HEK293 (cell line): ENCODE measurements around the gene IPO5.

ENCODE experiments used
- CTCF ChIA-PET: fragments of 350-600 bp; formaldehyde crosslinking; extraction: SDS; loops from one replicate; lab custom pipeline; 2021; ENCODE audit warnings: antibody characterized with exemption; lab: Yijun Ruan, JAX
- POLR2A ChIA-PET: fragments of 300-600 bp; formaldehyde crosslinking; extraction: SDS; loops from one replicate; lab custom pipeline; 2020; ENCODE audit warnings: antibody characterized with exemption, inconsistent platforms; lab: Yijun Ruan, JAX
- H3K27ac ChIP-seq: fragments of 200-500 bp; sonication (Bioruptor generic); 2 replicates; pipeline ENCODE4 v1.5.1; 2014; ENCODE audit warnings: low read depth, low read length, control low read depth, inconsistent platforms; ENCODE audit errors: extremely low read depth
- H3K36me3 ChIP-seq, 2 experiments: fragments of 200-500 bp in 1 of 2; sonication (Bioruptor generic) in 1 of 2; 1 replicate in 1 of 2; 2 replicates in 1 of 2; pipeline ENCODE4 v1.5.1; 2014 to 2017; ENCODE audit warnings: inconsistent platforms in 2 of 2, low read length in 2 of 2; ENCODE audit not compliant: control insufficient read depth in 2 of 2, insufficient read depth in 1 of 2
- H3K4me1 ChIP-seq: fragments of 200-500 bp; sonication (Bioruptor generic); 2 replicates; pipeline ENCODE4 v1.5.1; 2014; ENCODE audit warnings: mild to moderate bottlenecking, low read length, inconsistent platforms; ENCODE audit not compliant: control insufficient read depth, insufficient read depth
- H3K4me3 ChIP-seq: 2 replicates; pipeline ENCODE4 v1.5.1; 2011; ENCODE audit warnings: low read depth, mild to moderate bottlenecking, control low read depth, low read length, moderate library complexity
- H3K9me3 ChIP-seq: fragments of 200-500 bp; sonication (Bioruptor generic); 2 replicates; pipeline ENCODE4 v1.5.1; 2014; ENCODE audit warnings: low read depth, low read length, inconsistent platforms; ENCODE audit not compliant: control insufficient read depth, insufficient read depth
- ATF2 ChIP-seq: fragments of 450-650 bp; formaldehyde crosslinking; IDR thresholded peaks from 2 replicates; pipeline ENCODE4 v1.5.1; 2016; ENCODE audit warnings: missing biosample characterization, missing genetic modification characterization, low read depth
- KLF8 ChIP-seq: fragments of 450-650 bp; formaldehyde crosslinking; IDR thresholded peaks from 2 replicates; pipeline ENCODE4 v1.5.1; 2016; ENCODE audit warnings: missing biosample characterization, missing genetic modification characterization
- PRDM1 ChIP-seq: fragments of 450-650 bp; formaldehyde crosslinking; IDR thresholded peaks from 2 replicates; pipeline ENCODE4; 2016; ENCODE audit warnings: missing biosample characterization, missing genetic modification characterization
- PRDM6 ChIP-seq: fragments of 450-650 bp; formaldehyde crosslinking; IDR thresholded peaks from 2 replicates; pipeline ENCODE4 v1.5.1; 2017; ENCODE audit warnings: missing biosample characterization, missing genetic modification characterization
- SP2 ChIP-seq: fragments of 450-650 bp; formaldehyde crosslinking; IDR thresholded peaks from 2 replicates; pipeline ENCODE4 v1.5.1; 2016; ENCODE audit warnings: missing biosample characterization, missing genetic modification characterization
- ZBTB17 ChIP-seq: fragments of 450-650 bp; formaldehyde crosslinking; IDR thresholded peaks from 2 replicates; pipeline ENCODE4 v1.5.1; 2016; ENCODE audit warnings: missing biosample characterization, missing genetic modification characterization
- ZBTB20 ChIP-seq: fragments of 450-650 bp; formaldehyde crosslinking; IDR thresholded peaks from 2 replicates; pipeline ENCODE4 v1.5.1; 2016; ENCODE audit warnings: missing biosample characterization, missing genetic modification characterization
- ZNF10 ChIP-seq: fragments of 450-650 bp; formaldehyde crosslinking; IDR thresholded peaks from 2 replicates; pipeline ENCODE4 v1.5.1; 2017; ENCODE audit warnings: missing biosample characterization, missing genetic modification characterization
- ZNF133 ChIP-seq: fragments of 450-650 bp; formaldehyde crosslinking; IDR thresholded peaks from 2 replicates; pipeline ENCODE4 v1.5.1; 2016; ENCODE audit warnings: missing biosample characterization, missing genetic modification characterization
- ZNF155 ChIP-seq: fragments of 450-650 bp; formaldehyde crosslinking; IDR thresholded peaks from 2 replicates; pipeline ENCODE4 v1.5.1; 2016; ENCODE audit warnings: missing biosample characterization, missing genetic modification characterization
- ZNF169 ChIP-seq: fragments of 450-650 bp; formaldehyde crosslinking; IDR thresholded peaks from 2 replicates; pipeline ENCODE4 v1.5.1; 2016; ENCODE audit warnings: missing biosample characterization, missing genetic modification characterization
- ZNF184 ChIP-seq: fragments of 450-650 bp; IDR thresholded peaks from 2 replicates; pipeline ENCODE4 v1.5.1; 2018; ENCODE audit warnings: missing biosample characterization, mild to moderate bottlenecking, missing genetic modification characterization
- ZNF292 ChIP-seq: fragments of 450-650 bp; formaldehyde crosslinking; IDR thresholded peaks from 2 replicates; pipeline ENCODE4 v1.5.1; 2016; ENCODE audit warnings: low read depth, missing biosample characterization, missing genetic modification characterization, borderline replicate concordance
- ZNF433 ChIP-seq: fragments of 450-650 bp; formaldehyde crosslinking; IDR thresholded peaks from 2 replicates; pipeline ENCODE4 v1.5.1; 2016; ENCODE audit warnings: missing biosample characterization, missing genetic modification characterization, low read depth
- ZNF585B ChIP-seq: fragments of 450-650 bp; formaldehyde crosslinking; IDR thresholded peaks from 2 replicates; pipeline ENCODE4 v1.5.1; 2016; ENCODE audit warnings: missing biosample characterization, missing genetic modification characterization
- TF ChIP-seq, protein P1 (sequence below): fragments of 450-650 bp; formaldehyde crosslinking; IDR thresholded peaks from 2 replicates; pipeline ENCODE4 v1.5.1; 2016; ENCODE audit warnings: missing biosample characterization, missing genetic modification characterization

Gene IPO5

DNA sequence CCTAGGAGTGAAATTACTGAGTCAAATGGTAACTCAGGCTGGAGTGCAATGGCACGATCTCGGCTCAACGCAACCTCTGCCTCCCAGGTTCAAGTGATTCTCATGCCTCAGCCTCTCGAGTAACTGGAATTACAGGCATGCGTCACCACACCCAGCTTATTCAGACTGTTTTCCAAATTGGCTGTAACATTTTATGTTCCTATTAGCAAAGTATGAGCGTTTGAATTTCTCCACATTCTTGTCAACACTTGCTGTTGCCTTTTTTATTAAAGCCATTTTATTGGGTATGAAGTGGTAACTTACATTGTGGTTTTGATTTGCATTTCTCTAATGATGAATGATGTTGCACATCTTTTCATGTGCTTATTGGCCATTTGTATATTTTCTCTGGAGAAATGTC lies 7.9 kb downstream of the IPO5 start:
- ChIA-PET POLR2A (no interaction called here), CTCF (no interaction called here)
- H3K9me3 ChIP-seq, result no peaks in the 10 kb centered on the region
- H3K36me3 ChIP-seq, result no peaks in the 10 kb centered on the region; a peak in 1 of 3 replicates
- H3K27ac ChIP-seq, result no peak overlapping the region
- no peaks in the 10 kb centered on the region for H3K4me1 ChIP-seq
- TF ChIP-seq KLF8 (tag by site-specific recombination), result no peak
- no peak for TF ChIP-seq PRDM6 (tag by site-specific recombination)
- no peak for TF ChIP-seq ZBTB20 (tag by site-specific recombination)
- TF ChIP-seq, protein P1, sequence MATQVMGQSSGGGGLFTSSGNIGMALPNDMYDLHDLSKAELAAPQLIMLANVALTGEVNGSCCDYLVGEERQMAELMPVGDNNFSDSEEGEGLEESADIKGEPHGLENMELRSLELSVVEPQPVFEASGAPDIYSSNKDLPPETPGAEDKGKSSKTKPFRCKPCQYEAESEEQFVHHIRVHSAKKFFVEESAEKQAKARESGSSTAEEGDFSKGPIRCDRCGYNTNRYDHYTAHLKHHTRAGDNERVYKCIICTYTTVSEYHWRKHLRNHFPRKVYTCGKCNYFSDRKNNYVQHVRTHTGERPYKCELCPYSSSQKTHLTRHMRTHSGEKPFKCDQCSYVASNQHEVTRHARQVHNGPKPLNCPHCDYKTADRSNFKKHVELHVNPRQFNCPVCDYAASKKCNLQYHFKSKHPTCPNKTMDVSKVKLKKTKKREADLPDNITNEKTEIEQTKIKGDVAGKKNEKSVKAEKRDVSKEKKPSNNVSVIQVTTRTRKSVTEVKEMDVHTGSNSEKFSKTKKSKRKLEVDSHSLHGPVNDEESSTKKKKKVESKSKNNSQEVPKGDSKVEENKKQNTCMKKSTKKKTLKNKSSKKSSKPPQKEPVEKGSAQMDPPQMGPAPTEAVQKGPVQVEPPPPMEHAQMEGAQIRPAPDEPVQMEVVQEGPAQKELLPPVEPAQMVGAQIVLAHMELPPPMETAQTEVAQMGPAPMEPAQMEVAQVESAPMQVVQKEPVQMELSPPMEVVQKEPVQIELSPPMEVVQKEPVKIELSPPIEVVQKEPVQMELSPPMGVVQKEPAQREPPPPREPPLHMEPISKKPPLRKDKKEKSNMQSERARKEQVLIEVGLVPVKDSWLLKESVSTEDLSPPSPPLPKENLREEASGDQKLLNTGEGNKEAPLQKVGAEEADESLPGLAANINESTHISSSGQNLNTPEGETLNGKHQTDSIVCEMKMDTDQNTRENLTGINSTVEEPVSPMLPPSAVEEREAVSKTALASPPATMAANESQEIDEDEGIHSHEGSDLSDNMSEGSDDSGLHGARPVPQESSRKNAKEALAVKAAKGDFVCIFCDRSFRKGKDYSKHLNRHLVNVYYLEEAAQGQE (tag by site-specific recombination), result no peak
- TF ChIP-seq ZNF292 (tag by site-specific recombination), result no peak
- H3K4me3 ChIP-seq, result no peak overlapping the region

- H3K4me1 ChIP-seq, result no peaks in the 10 kb centered on the region
- no peak for TF ChIP-seq ZBTB17
- TF ChIP-seq ZNF169 (tag by site-specific recombination), result no peak
- no peak for TF ChIP-seq ZNF155 (tag by site-specific recombination)
- TF ChIP-seq ZNF10 (tag by site-specific recombination), result peak; percentile 86
- no peak for TF ChIP-seq SP2 (tag by site-specific recombination)
- TF ChIP-seq ZNF433 (tag by site-specific recombination), result no peak
- TF ChIP-seq ZNF184 (tag by site-specific recombination), result no peak
- H3K27ac ChIP-seq, result no peak overlapping the region
- no peaks in the 10 kb centered on the region for H3K9me3 ChIP-seq
- H3K36me3 ChIP-seq, result no peaks in the 10 kb centered on the region; a peak in 1 of 3 replicates
- CTCF ChIA-PET, result no interaction called here
- POLR2A ChIA-PET, result no interaction called here
- no peak overlapping the region for H3K4me3 ChIP-seq
Observed at GRCh38 chr13:97962887-97963286, 9.4 kb downstream of the IPO5 start.

DNA sequence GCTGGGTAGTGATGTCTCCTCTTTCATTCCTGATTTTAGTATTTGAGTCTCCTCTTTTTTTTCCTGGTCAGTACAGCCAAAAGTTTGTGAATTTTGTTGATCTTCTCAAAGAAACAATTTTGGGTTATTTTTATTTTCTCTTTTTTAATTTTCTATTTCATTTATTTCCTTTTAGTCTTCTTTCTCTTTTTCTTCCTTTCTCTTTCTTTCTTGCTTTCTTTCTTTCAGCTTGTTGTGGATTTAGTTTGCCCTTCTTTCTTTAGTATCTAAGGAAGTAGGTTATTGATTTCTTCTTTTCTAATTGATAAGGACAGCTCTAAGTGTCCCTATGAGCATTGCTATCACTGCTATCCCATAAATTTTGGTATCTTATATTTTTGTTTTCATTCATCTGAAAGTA lies 13.8 kb downstream of the IPO5 start:
- ChIA-PET POLR2A (no interaction called here), CTCF (interaction anchor here (0.7 to 1.9 kb wide), 3 partner anchors 20 to 463 kb away, joined by 3 to 5 read pairs (median 3); no protein-coding TSS in a partner anchor)
- no peaks in the 10 kb centered on the region for H3K9me3 ChIP-seq
- no peak overlapping the region for H3K4me3 ChIP-seq
- H3K36me3 ChIP-seq, result no peaks in the 10 kb centered on the region; a peak in 1 of 3 replicates
- H3K4me1 ChIP-seq, result no peaks in the 10 kb centered on the region
- H3K27ac ChIP-seq, result no peak overlapping the region
- no peak for TF ChIP-seq ZNF133 (tag by site-specific recombination)
- TF ChIP-seq ATF2 (tag by site-specific recombination), result no peak
- no peak for TF ChIP-seq ZNF585B
- peak; percentile 83 for TF ChIP-seq PRDM1 (tag by site-specific recombination)
